IPS DF 6.9 (cell line): ENCODE data around the gene PICK1.

ENCODE experiments used
- DNase-seq: peaks from one replicate; pipeline ENCODE4 v3.0.0-alpha.2; 2013; ENCODE audit warnings: low read depth, low spot score
- H3K27ac ChIP-seq: one replicate; pipeline ENCODE4 v1.5.1; 2013; ENCODE audit warnings: low read length, control low read depth
- H3K27me3 ChIP-seq: 2 replicates; pipeline ENCODE4 v1.6.1; 2013; ENCODE audit warnings: mild to moderate bottlenecking, low read length; ENCODE audit not compliant: control insufficient read depth, insufficient read depth
- H3K36me3 ChIP-seq: 2 replicates; pipeline ENCODE4 v1.6.1; 2013; ENCODE audit warnings: low read length; ENCODE audit not compliant: control insufficient read depth, insufficient read depth
- H3K4me1 ChIP-seq: 2 replicates; pipeline ENCODE4 v1.6.1; 2013; ENCODE audit warnings: low read length; ENCODE audit not compliant: control insufficient read depth, insufficient read depth
- H3K4me3 ChIP-seq: 2 replicates; pipeline ENCODE4 v1.5.1; 2013; ENCODE audit warnings: mild to moderate bottlenecking, low read length
- H3K9me3 ChIP-seq: 2 replicates; pipeline ENCODE4 v1.6.1; 2013; ENCODE audit warnings: low read length, inconsistent platforms; ENCODE audit not compliant: control insufficient read depth, insufficient read depth
- WGBS: extraction: QIAGEN DNeasy Blood & Tissue Kit; methylation state at CpG from one replicate; pipeline ENCODE4 v1.1.7; 2013; ENCODE audit warnings: mixed read lengths, missing lambda C conversion rate; ENCODE audit not compliant: insufficient read length, insufficient coverage; 5-methylcytosine and 5-hydroxymethylcytosine counted together

The PICK1 gene

GRCh38 chr22:38021206-38021605 lies 36.0 kb upstream of the PICK1 start:
- no CpG with 5 or more reads among the region's 6 CpGs for WGBS
- Histone ChIP-seq H3K27ac (no peak overlapping the region), H3K4me3 (no peak overlapping the region), H3K27me3 (no peaks in the 10 kb centered on the region), H3K4me1 (peaks cover 4% of the 10 kb centered on the region), H3K9me3 (no peaks in the 10 kb centered on the region), H3K36me3 (no peaks in the 10 kb centered on the region)
- DNase-seq, result no peak

- Histone ChIP-seq H3K27me3 (no peaks in the 10 kb centered on the region), H3K27ac (no peak overlapping the region), H3K9me3 (no peaks in the 10 kb centered on the region), H3K4me1 (peaks cover 4% of the 10 kb centered on the region), H3K36me3 (no peaks in the 10 kb centered on the region), H3K4me3 (no peak overlapping the region)
- DNase-seq, result no peak
- WGBS, result no CpG with 5 or more reads among the region's 6 CpGs
These were observed 34.2 kb upstream of the PICK1 start for GRCh38 chr22:38023045-38023444.

- H3K9me3 ChIP-seq, result no peaks in the 10 kb centered on the region
- H3K4me1 ChIP-seq, result no peaks in the 10 kb centered on the region; the same call in 1 of the 2 replicates
- no peaks in the 10 kb centered on the region for H3K27me3 ChIP-seq
- DNase-seq, result no peak
- 100% methylated on average over 2 of the region's 8 CpGs for WGBS
- no peak overlapping the region for H3K4me3 ChIP-seq
- H3K27ac ChIP-seq, result no peak overlapping the region
- H3K36me3 ChIP-seq, result no peaks in the 10 kb centered on the region
These were observed 31.7 kb upstream of the PICK1 start for GRCh38 chr22:38025514-38025913.

- no peak for DNase-seq
- Histone ChIP-seq H3K27ac (no peak overlapping the region), H3K4me1 (no peaks in the 10 kb centered on the region; the same call in 1 of the 2 replicates), H3K27me3 (no peaks in the 10 kb centered on the region), H3K36me3 (no peaks in the 10 kb centered on the region), H3K4me3 (no peak overlapping the region), H3K9me3 (no peaks in the 10 kb centered on the region)
- WGBS, result no CpG with 5 or more reads among the region's 22 CpGs
These were observed 30.8 kb upstream of the PICK1 start for GRCh38 chr22:38026130-38027111.

GRCh38 chr22:38027487-38027886 lies 29.7 kb upstream of the PICK1 start:
- Histone ChIP-seq H3K4me3 (no peak overlapping the region), H3K9me3 (no peaks in the 10 kb centered on the region), H3K27ac (no peak overlapping the region), H3K27me3 (no peaks in the 10 kb centered on the region), H3K4me1 (no peaks in the 10 kb centered on the region; the same call in 1 of the 2 replicates), H3K36me3 (no peaks in the 10 kb centered on the region)
- WGBS, result no CpG with 5 or more reads among the region's 9 CpGs
- DNase-seq, result no peak

GRCh38 chr22:38028344-38029130 lies 28.7 kb upstream of the PICK1 start:
- no CpG with 5 or more reads among the region's 15 CpGs for WGBS
- DNase-seq, result no peak
- H3K4me1 ChIP-seq, result no peaks in the 10 kb centered on the region; the same call in 1 of the 2 replicates
- no peak overlapping the region for H3K27ac ChIP-seq
- no peaks in the 10 kb centered on the region for H3K9me3 ChIP-seq
- no peak overlapping the region for H3K4me3 ChIP-seq
- no peaks in the 10 kb centered on the region for H3K36me3 ChIP-seq
- no peaks in the 10 kb centered on the region for H3K27me3 ChIP-seq

GRCh38 chr22:38029370-38029769 lies 27.8 kb upstream of the PICK1 start:
- DNase-seq, result no peak
- peaks cover 5% of the 10 kb centered on the region for H3K4me1 ChIP-seq

GRCh38 chr22:38029901-38030300 lies 27.3 kb upstream of the PICK1 start:
- no peaks in the 10 kb centered on the region for H3K36me3 ChIP-seq
- peaks cover 5% of the 10 kb centered on the region for H3K4me1 ChIP-seq
- no peaks in the 10 kb centered on the region for H3K27me3 ChIP-seq
- no peaks in the 10 kb centered on the region for H3K9me3 ChIP-seq
- DNase-seq, result no peak
- no peak overlapping the region for H3K27ac ChIP-seq
- no peak overlapping the region for H3K4me3 ChIP-seq
- WGBS, result no CpG with 5 or more reads among the region's 5 CpGs

More at GRCh38 chr22:38029370-38029769, 27.8 kb upstream of the PICK1 start:
- no peak overlapping the region for H3K4me3 ChIP-seq
- no peaks in the 10 kb centered on the region for H3K9me3 ChIP-seq
- no peaks in the 10 kb centered on the region for H3K36me3 ChIP-seq
- no peaks in the 10 kb centered on the region for H3K27me3 ChIP-seq
- H3K27ac ChIP-seq, result no peak overlapping the region

- Histone ChIP-seq H3K4me1 (peaks cover 6% of the 10 kb centered on the region), H3K27me3 (no peaks in the 10 kb centered on the region), H3K4me3 (no peak overlapping the region), H3K36me3 (no peaks in the 10 kb centered on the region), H3K9me3 (no peaks in the 10 kb centered on the region), H3K27ac (no peak overlapping the region)
- no peak for DNase-seq
- WGBS, result no CpG with 5 or more reads among the region's 16 CpGs
These were observed 26.7 kb upstream of the PICK1 start for GRCh38 chr22:38030311-38031133.

GRCh38 chr22:38031491-38031890 lies 25.7 kb upstream of the PICK1 start:
- no peaks in the 10 kb centered on the region for H3K27me3 ChIP-seq
- no peak overlapping the region for H3K27ac ChIP-seq
- no peak for DNase-seq
- peaks cover 6% of the 10 kb centered on the region for H3K4me1 ChIP-seq
- H3K36me3 ChIP-seq, result no peaks in the 10 kb centered on the region
- no peaks in the 10 kb centered on the region for H3K9me3 ChIP-seq
- no peak overlapping the region for H3K4me3 ChIP-seq
- no CpG with 5 or more reads among the region's 12 CpGs for WGBS
